Measurements from ENCODE around the gene ZNF282. TPM values are rescaled to one million over a fixed set of nuclear protein-coding genes. Genes with fewer than 3 reads are reported as not detected.

ZNF282 gene
- total and polyA plus RNA-seq, 11 donors = 6.6 to 21.4 (median 12.7) TPM

GRCh38 chr7:149172534-149172920 lies 22.8 kb upstream of the ZNF282 start:
- H3K9me3 ChIP-seq = no peaks in the 10 kb centered on the region
- H3K36me3 ChIP-seq = peaks cover 0 to 99% (median 87%) of the 10 kb centered on the region in 9 donors
- WGBS, 4 donors = 93 to 98% (median 95%) methylated on average over 1 of the region's 1 CpG
- no peak overlapping the region for H3K4me3 ChIP-seq
- no peak for DNase-seq
- no peaks in the 10 kb centered on the region for H3K27me3 ChIP-seq
- no peak overlapping the region for H3K27ac ChIP-seq
- H3K4me1 ChIP-seq = no peaks in the 10 kb centered on the region
- TF ChIP-seq CTCF (IDR thresholded peaks at IDR 0.05) (no peak), POLR2A (IDR thresholded peaks at IDR 0.05) (no peak)
- intact Hi-C loops (cut with DNase I) = no loop called here
- ATAC-seq = no peak

DNA sequence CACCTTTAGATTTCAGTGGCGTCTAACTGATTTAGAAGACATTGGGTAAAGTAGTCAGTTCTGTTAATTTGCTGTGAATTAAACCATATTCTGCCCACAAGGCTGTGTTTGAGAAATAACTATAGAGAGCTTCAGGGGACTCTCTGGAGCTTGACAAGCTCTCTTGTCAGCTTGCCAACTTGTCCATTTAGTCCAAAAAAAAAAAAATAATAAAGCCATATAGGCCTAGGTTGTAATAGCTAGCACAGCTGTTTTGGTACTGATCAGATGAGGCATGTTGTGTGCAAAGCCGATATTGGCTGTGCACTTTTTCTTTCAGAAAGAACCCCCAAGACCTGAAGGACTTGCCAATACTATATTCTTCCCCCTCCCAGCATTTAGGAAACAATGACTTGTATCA lies 20.2 kb upstream of the ZNF282 start:
- no peak for DNase-seq
- no peak for ATAC-seq
- Histone ChIP-seq H3K9me3 (no peaks in the 10 kb centered on the region), H3K27ac (no peak overlapping the region), H3K4me3 (no peak overlapping the region), H3K36me3 (peaks cover 0 to 99% (median 87%) of the 10 kb centered on the region in 9 donors), H3K27me3 (no peaks in the 10 kb centered on the region), H3K4me1 (peaks cover 0 to 1% (median 0%) of the 10 kb centered on the region in 12 donors)
- 88 to 91% (median 89%) methylated on average over 2 of the region's 2 CpGs for WGBS, 4 donors
- intact Hi-C loops (cut with DNase I) = no loop called here
- TF ChIP-seq CTCF (IDR thresholded peaks at IDR 0.05) (no peak), POLR2A (IDR thresholded peaks at IDR 0.05) (no peak)

DNA sequence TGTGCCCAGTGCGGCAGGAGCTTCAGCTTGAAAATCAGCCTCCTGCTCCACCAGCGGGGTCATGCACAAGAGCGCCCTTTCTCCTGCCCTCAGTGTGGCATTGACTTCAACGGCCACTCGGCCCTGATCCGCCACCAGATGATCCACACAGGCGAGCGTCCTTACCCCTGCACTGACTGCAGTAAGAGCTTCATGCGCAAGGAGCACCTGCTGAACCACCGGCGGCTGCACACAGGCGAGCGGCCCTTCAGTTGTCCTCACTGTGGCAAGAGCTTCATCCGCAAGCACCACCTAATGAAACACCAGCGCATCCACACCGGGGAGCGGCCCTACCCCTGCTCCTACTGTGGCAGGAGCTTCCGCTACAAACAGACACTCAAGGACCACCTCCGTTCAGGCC lies 16.1 kb upstream of the ZNF282 start:
- intact Hi-C loops (cut with DNase I) = no loop called here
- Histone ChIP-seq H3K4me3 (no peak overlapping the region), H3K9me3 (no peaks in the 10 kb centered on the region), H3K4me1 (peaks cover 0 to 15% (median 6%) of the 10 kb centered on the region in 12 donors), H3K36me3 (peaks cover 0 to 83% (median 75%) of the 10 kb centered on the region in 9 donors), H3K27ac (no peak overlapping the region), H3K27me3 (no peaks in the 10 kb centered on the region)
- WGBS, 4 donors = 93 to 97% (median 96%) methylated on average over 10 to 19 of the region's 19 CpGs
- DNase-seq (no peak), ATAC-seq (no peak)
- TF ChIP-seq POLR2A (IDR thresholded peaks at IDR 0.05) (no peak), CTCF (IDR thresholded peaks at IDR 0.05) (no peak)

GRCh38 chr7:149180722-149181449 lies 14.5 kb upstream of the ZNF282 start:
- H3K27ac ChIP-seq = peak overlapping the region in 1 of 12 donors; percentile 9
- no peaks in the 10 kb centered on the region for H3K9me3 ChIP-seq
- peaks cover 0 to 15% (median 6%) of the 10 kb centered on the region in 12 donors for H3K4me1 ChIP-seq
- ATAC-seq (no peak), DNase-seq (no peak)
- no peak for TF ChIP-seq CTCF (IDR thresholded peaks at IDR 0.05)
- TF ChIP-seq POLR2A (IDR thresholded peaks at IDR 0.05) = no peak
- peaks cover 0 to 70% (median 59%) of the 10 kb centered on the region in 9 donors for H3K36me3 ChIP-seq
- no peaks in the 10 kb centered on the region for H3K27me3 ChIP-seq
- H3K4me3 ChIP-seq = no peak overlapping the region
- intact Hi-C loops (cut with DNase I) = no loop called here
